Psoas muscle (tissue), 8 donors: Measurements from ENCODE around the gene PDE4D. TPM values are rescaled to one million over a fixed set of nuclear protein-coding genes. Genes with fewer than 3 reads are reported as not detected.

ENCODE experiments used
- ATAC-seq, 4 donors: fragments of 200-7000 bp; cut with Tn5 transposase; one replicate each; pipeline ENCODE4 v1.9.1; 2020; ENCODE audit warnings: moderate library complexity in 3 of 4, mild to moderate bottlenecking in 2 of 4
- DNase-seq, 2 donors: peaks; one replicate each; pipeline ENCODE4 v3.0.0-alpha.2; 2020
- H3K27ac ChIP-seq: fragments of 200-600 bp; one replicate; pipeline ENCODE4 v1.8.0; 2022
- H3K27me3 ChIP-seq, 3 donors: fragments of 200-600 bp in 1 of 3; one replicate each; pipeline versions ENCODE4 v1.6.1 to v1.8.0; 2013 to 2022; ENCODE audit warnings: low read length in 2 of 3, mild to moderate bottlenecking in 2 of 3, moderate library complexity in 1 of 3; ENCODE audit not compliant: insufficient read depth in 3 of 3
- H3K36me3 ChIP-seq, 2 donors: fragments of 200-600 bp in 1 of 2; one replicate each; pipeline versions ENCODE4 v1.6.1 to v1.8.0; 2013 to 2022; ENCODE audit warnings: low read depth in 1 of 2, mild to moderate bottlenecking in 1 of 2, moderate library complexity in 1 of 2; ENCODE audit not compliant: insufficient read depth in 1 of 2
- H3K4me1 ChIP-seq: fragments of 200-600 bp; one replicate; pipeline ENCODE4 v1.8.0; 2022
- H3K4me3 ChIP-seq: fragments of 200-600 bp; one replicate; pipeline ENCODE4 v1.8.0; 2022; ENCODE audit warnings: mild to moderate bottlenecking
- H3K9me3 ChIP-seq: fragments of 200-600 bp; one replicate; pipeline ENCODE4 v1.8.0; 2022
- CTCF ChIP-seq: fragments of 200-600 bp; IDR thresholded peaks from one replicate; pipeline ENCODE4 v1.8.0; 2022; ENCODE audit warnings: antibody characterized with exemption
- WGBS, 3 donors: extraction: QIAGEN DNeasy Blood & Tissue Kit; methylation state at CpG; one replicate each; pipeline versions ENCODE4 v1.1.6 to v1.1.7; 2013; 5-methylcytosine and 5-hydroxymethylcytosine counted together
- intact Hi-C, 2 donors: fragments of 100-400 bp; cut with DNase I; formaldehyde crosslinking; loops; one replicate each; pipeline versions ENCODE4 v1.11.0 to v1.14.2; 2022
- polyA plus RNA-seq, 3 donors: library from polyadenylated mRNA; stranded (reverse); fragments of 200-250 nt; gene quantifications; one replicate each; pipeline ENCODE4 v1.2.3, GENCODE V29; 2013
- total RNA-seq, 4 donors: library from RNA; stranded (reverse); fragmentation: NEBNext Ultra II Directional in 2 of 4; extraction: Animal tissue kit (Norgen Biotek cat#: 25700) in 2 of 4; gene quantifications; one replicate each; pipeline versions ENCODE4 v1.2.1 to v1.2.4, GENCODE V29; 2021 to 2023
- donor health status: healthy with polysubstance abuse.
- donor health status: DM: no; HTN: no; CAD: no; lungs with moderate emphysema.
- donor health status: Bipolar disorder and iron deficiency.
- donor health status: healthy.
- donor health status: DM: yes; HTN: yes; CAD: no.
- donor health status: DM: no; HTN: no; CAD: no.
- donor health status: DM: no; HTN: no; CAD: no.
- donor health status: DM: yes; HTN: yes; CAD: no.

PDE4D gene
- total and polyA plus RNA-seq, 7 donors: 42.6 to 283 (median 88.7) TPM

GRCh38 chr5:59393585-59394420 lies 499.7 kb downstream of the PDE4D start:
- Histone ChIP-seq H3K4me3 (no peak overlapping the region), H3K27me3 (no peaks in the 10 kb centered on the region), H3K9me3 (no peaks in the 10 kb centered on the region), H3K27ac (no peak overlapping the region), H3K36me3 (no peaks in the 10 kb centered on the region), H3K4me1 (peaks cover 6% of the 10 kb centered on the region)
- intact Hi-C loops: no loop called here
- 50 to 62% (median 55%) methylated on average over 4 of the region's 4 CpGs for WGBS, 3 donors
- no peak for DNase-seq
- TF ChIP-seq CTCF: no peak
- peak in 3 of 4 donors; percentile 23 to 35 (median 26) for ATAC-seq

- DNase-seq: no peak
- H3K9me3 ChIP-seq: no peaks in the 10 kb centered on the region
- intact Hi-C loops: loop anchor here in 1 of 2 donors (2.0 kb wide), 1 partner anchor 283 kb away; no protein-coding TSS in a partner anchor
- peaks cover 6% of the 10 kb centered on the region for H3K4me1 ChIP-seq
- 88 to 96% (median 89%) methylated on average over 1 of the region's 1 CpG for WGBS, 3 donors
- ATAC-seq: peak in 1 of 4 donors; percentile 45
- H3K27me3 ChIP-seq: no peaks in the 10 kb centered on the region
- no peak overlapping the region for H3K4me3 ChIP-seq
- no peaks in the 10 kb centered on the region for H3K36me3 ChIP-seq
- no peak for TF ChIP-seq CTCF
- peak overlapping the region; percentile 38 for H3K27ac ChIP-seq
These were observed 501.9 kb downstream of the PDE4D start for GRCh38 chr5:59391576-59391975.

GRCh38 chr5:59390989-59391388 lies 502.5 kb downstream of the PDE4D start:
- Histone ChIP-seq H3K4me1 (peaks cover 6% of the 10 kb centered on the region), H3K4me3 (no peak overlapping the region), H3K27me3 (no peaks in the 10 kb centered on the region), H3K27ac (peak overlapping the region; percentile 38), H3K9me3 (no peaks in the 10 kb centered on the region), H3K36me3 (no peaks in the 10 kb centered on the region)
- no peak for TF ChIP-seq CTCF
- intact Hi-C loops: loop anchor here in 1 of 2 donors (2.0 kb wide), 1 partner anchor 284 kb away; no protein-coding TSS in a partner anchor
- ATAC-seq (peak in 3 of 4 donors; percentile 15 to 57 (median 52)), DNase-seq (no peak)

- Histone ChIP-seq H3K36me3 (no peaks in the 10 kb centered on the region), H3K4me3 (no peak overlapping the region), H3K9me3 (no peaks in the 10 kb centered on the region), H3K4me1 (peaks cover 6% of the 10 kb centered on the region), H3K27ac (peak overlapping the region; percentile 38), H3K27me3 (no peaks in the 10 kb centered on the region)
- 47 to 51% (median 48%) methylated on average over 2 of the region's 2 CpGs for WGBS, 3 donors
- no peak for DNase-seq
- peak; percentile 76 for TF ChIP-seq CTCF
- intact Hi-C loops: loop anchor here in 1 of 2 donors (2.0 kb wide), 1 partner anchor 285 kb away; no protein-coding TSS in a partner anchor
- no peak for ATAC-seq
These were observed 503.4 kb downstream of the PDE4D start for GRCh38 chr5:59390074-59390659.
